GM12872 (cell line): ENCODE data around the gene RNF144B.

Experiments used
- CTCF ChIP-seq: IDR thresholded peaks from 3 replicates; pipeline ENCODE4 v1.5.1; 2011; ENCODE audit warnings: low read depth, mild to moderate bottlenecking, low read length, moderate library complexity; ENCODE audit not compliant: insufficient read depth

Gene RNF144B

DNA sequence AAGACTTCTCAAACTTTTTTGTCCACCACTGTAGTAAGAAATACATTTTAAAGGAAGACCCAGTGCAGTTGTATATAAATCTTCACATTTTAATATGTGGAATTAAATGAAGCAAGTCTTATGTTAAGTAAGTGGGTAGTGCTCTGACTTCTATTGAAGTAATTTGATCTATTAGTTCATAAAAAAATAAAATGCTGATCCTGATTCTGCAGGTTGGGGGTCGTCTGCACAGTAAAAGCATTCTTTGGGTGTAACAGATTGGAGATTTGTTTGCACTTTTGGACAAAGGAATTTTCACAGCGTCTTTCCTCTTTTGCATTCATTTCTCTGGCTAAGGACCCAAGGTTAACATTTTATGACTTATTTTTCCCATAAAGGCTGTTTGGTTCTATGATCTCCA is 106.8 kb downstream of the RNF144B start:
- TF ChIP-seq CTCF, result no peak

- no peak for TF ChIP-seq CTCF
Observed at GRCh38 chr6:18495236-18495635, 108.1 kb downstream of the RNF144B start.

DNA sequence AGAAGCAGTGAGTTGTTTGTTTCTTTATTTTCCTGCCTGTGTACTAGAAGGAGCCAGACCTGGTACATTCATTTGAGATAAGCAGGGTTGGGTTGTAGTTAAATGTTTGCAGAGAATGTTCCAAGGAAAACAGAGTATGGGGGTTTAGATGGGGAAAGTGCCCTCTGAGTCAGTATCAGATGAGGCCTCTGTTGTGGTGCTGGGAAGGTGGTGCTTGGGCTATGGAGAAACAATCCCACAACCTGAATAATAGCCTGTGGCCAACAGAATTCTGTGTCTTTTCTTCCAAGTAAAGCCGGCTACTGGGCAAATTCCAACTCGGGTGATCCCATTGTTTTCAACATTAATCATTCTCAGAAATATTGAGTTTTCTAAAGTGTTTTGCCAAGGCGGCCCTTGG is 109.3 kb downstream of the RNF144B start:
- TF ChIP-seq CTCF, result no peak

- TF ChIP-seq CTCF, result no peak
Observed at GRCh38 chr6:18497006-18497405, 109.9 kb downstream of the RNF144B start.

DNA sequence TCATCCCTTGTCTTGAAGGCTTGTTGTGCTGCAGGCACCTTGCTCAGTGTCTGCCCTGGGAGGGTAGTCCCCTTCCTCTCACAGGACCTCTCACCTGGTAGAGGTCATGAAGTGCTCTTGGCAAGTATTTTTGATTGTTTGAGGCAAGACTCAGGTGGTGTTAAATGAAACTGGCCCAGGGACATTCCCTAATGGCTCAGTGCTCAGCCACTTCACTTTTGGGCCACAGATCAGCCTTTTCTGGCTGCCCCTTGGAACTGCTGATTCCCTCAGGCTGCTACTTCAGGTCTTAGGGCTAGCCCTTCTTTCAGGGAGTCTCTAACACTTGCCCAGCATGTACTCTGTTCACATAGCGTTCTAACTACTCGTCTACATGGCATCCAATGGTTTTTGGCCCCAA is 111.3 kb downstream of the RNF144B start:
- TF ChIP-seq CTCF, result no peak

DNA sequence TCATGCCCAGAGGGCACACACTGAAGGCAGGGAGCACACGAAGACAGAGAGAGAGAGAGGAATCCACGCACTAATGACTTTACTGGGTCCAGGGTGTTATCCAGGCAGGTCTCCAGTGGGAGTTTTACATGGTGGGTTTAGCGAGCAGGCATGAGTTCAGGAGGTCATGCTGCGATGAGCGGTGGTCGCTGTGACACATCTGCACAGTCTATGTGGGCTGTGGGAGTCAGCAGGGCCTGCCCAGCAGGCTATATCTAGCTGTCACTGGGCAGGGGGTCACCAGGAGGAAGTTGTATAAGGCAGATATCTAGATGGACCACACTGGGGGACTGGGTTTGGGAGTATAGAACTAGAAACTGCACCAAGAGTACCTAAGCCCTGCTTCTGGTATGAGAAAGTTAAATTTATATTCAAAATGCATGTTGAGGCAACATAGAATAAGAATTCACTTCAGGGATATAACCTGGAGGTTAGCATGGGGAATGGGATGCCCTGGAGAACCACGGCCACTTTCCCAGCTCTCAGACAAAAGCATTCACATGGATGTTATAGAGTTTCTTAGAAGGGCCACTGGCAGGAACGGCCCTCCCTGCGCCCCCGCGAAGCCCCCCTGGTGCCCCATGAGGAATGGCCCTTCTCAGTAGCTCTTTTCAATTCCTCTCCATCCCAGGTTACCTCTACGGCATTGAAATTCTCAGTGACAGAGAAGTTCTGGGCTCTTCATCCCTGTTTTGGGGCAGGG is 113.9 kb downstream of the RNF144B start:
- no peak for TF ChIP-seq CTCF

GRCh38 chr6:18501663-18502013 is 114.5 kb downstream of the RNF144B start:
- TF ChIP-seq CTCF, result no peak
